Measurements from ENCODE around the gene KIF3A.

KIF3A gene

DNA sequence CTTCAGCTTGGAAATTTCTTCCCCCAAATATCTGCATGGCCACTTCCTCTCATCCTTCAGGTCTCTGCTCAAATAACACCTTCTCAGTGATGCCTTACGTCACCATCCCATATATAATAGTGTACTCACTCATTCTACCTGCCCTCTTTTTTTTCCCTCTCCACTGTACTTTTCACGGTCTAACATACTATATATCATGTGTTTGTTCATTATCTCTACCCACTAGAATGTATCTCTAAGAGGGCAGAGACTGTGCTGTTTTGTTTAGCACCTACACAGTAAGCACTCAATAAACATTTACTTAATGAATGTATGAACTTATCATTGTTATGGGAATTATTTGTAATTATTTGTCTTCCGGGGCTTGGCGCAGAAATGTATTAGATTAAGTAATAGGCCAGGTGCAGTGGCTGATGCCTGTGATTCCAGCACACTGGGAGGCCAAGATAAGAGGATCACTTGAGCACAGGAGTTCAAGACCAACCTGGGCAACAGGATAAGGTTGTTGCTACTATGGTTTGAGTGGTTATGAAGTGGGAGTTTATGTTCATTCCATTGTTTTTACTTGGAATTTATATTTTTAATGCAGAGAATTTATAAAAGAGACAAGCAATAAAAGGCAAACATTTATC, 85.4 kb downstream of the KIF3A start:
- Histone ChIP-seq H3K36me3 (ENCODE audit: control insufficient read depth in 4 of 4, insufficient read depth in 4 of 4, low read length in 3 of 4) (no peaks in the 10 kb centered on the region), H3K27me3 (replicated peaks in 2 of 5; ENCODE audit: control insufficient read depth in 4 of 5, insufficient read depth in 5 of 5, low read length in 4 of 5) (peaks cover 3 to 37% (median 12%) of the 10 kb centered on the region in 5 experiments), H3K4me3 (ENCODE audit: control insufficient read depth in 1 of 7, extremely low read depth in 1 of 7, insufficient read depth in 4 of 7, low read depth in 2 of 7, low read length in 6 of 7) (no peak overlapping the region), H3K4me1 (ENCODE audit: control extremely low read depth in 1 of 4, control insufficient read depth in 4 of 4, insufficient read depth in 4 of 4, low read length in 3 of 4) (peaks cover 0 to 15% (median 14%) of the 10 kb centered on the region in 4 experiments), H3K27ac (ENCODE audit: insufficient read depth in 1 of 2, low read depth in 1 of 2, low read length in 2 of 2, poor library complexity in 1 of 2, severe bottlenecking in 2 of 2) (no peak overlapping the region), H3K9me3 (ENCODE audit: control extremely low read depth in 1 of 5, control insufficient read depth in 4 of 5, insufficient read depth in 2 of 5, low read depth in 1 of 5, low read length in 4 of 5) (peaks cover 0 to 21% (median 7%) of the 10 kb centered on the region in 5 experiments)
- POLR2A ChIA-PET = no interaction called here
- CTCF ChIA-PET = no interaction called here
- 100% methylated on average over 4 of the region's 4 CpGs for WGBS (ENCODE audit: insufficient coverage)
- DNase-seq = peak in 2 of 3 donors; percentile 38 to 58

DNA sequence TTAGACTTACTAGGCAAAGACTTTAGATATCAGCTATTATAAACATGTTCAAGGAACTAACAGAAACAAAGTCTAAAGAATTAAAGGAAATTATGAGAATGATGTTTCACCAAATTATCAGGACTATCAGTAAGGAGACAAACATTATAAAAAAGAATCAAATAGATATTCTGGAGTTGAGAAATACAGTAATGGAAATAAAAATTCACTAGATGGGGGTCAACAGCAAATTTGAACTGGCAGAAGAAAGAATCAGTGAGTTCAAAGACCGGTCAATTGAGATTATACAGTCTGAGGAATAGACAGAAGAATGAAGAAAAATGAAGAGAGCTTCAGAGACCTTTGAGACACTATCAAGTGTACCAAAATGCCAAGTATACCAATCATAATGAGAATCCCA, 89.0 kb downstream of the KIF3A start:
- CTCF ChIA-PET = interaction anchor here (1.2 to 1.4 kb wide), 2 partner anchors 8 to 13 kb away, joined by 3 to 4 read pairs; no protein-coding TSS in a partner anchor
- Histone ChIP-seq H3K27ac (ENCODE audit: insufficient read depth in 1 of 2, low read depth in 1 of 2, low read length in 2 of 2, poor library complexity in 1 of 2, severe bottlenecking in 2 of 2) (no peak overlapping the region), H3K27me3 (replicated peaks in 2 of 5; ENCODE audit: control insufficient read depth in 4 of 5, insufficient read depth in 5 of 5, low read length in 4 of 5) (peaks cover 0 to 5% (median 0%) of the 10 kb centered on the region in 5 experiments), H3K9me3 (ENCODE audit: control extremely low read depth in 1 of 5, control insufficient read depth in 4 of 5, insufficient read depth in 2 of 5, low read depth in 1 of 5, low read length in 4 of 5) (peaks cover 0 to 21% (median 7%) of the 10 kb centered on the region in 5 experiments), H3K4me3 (ENCODE audit: control insufficient read depth in 1 of 7, extremely low read depth in 1 of 7, insufficient read depth in 4 of 7, low read depth in 2 of 7, low read length in 6 of 7) (no peak overlapping the region), H3K4me1 (ENCODE audit: control extremely low read depth in 1 of 4, control insufficient read depth in 4 of 4, insufficient read depth in 4 of 4, low read length in 3 of 4) (no peaks in the 10 kb centered on the region), H3K36me3 (ENCODE audit: control insufficient read depth in 4 of 4, insufficient read depth in 4 of 4, low read length in 3 of 4) (peaks cover 0 to 1% (median 0%) of the 10 kb centered on the region in 4 experiments)
- POLR2A ChIA-PET = no interaction called here
- DNase-seq = no peak
- WGBS (ENCODE audit: insufficient coverage) = no CpG with 5 or more reads among the region's 1 CpG

DNA sequence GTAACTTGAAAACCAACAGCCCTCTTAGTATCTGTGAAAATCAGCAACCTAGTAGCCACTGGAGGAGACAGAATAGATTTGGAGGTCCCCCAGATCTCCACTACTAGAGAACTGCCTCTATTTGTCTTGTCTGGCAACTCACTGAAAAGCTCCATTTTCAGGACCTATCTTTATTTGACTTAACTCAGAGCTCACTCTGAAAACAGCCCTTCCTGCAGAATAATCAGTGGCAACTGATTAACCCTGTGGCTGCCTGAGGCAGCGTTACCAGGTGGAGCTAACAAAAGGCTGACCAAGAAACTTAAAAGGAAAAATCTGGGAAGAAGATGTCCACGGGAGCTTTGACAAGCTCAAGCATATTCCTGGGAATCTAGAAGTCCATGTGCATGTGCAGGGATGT, 89.9 kb downstream of the KIF3A start:
- H3K4me1 ChIP-seq (ENCODE audit: control extremely low read depth in 1 of 4, control insufficient read depth in 4 of 4, insufficient read depth in 4 of 4, low read length in 3 of 4) = no peaks in the 10 kb centered on the region
- 87% methylated on average over 2 of the region's 2 CpGs for WGBS (ENCODE audit: insufficient coverage)
- CTCF ChIA-PET = interaction anchor here (0.6 to 1.4 kb wide), 3 partner anchors 9 to 1734 kb away, joined by 3 to 4 read pairs (median 3); no protein-coding TSS in a partner anchor
- H3K9me3 ChIP-seq (ENCODE audit: control extremely low read depth in 1 of 5, control insufficient read depth in 4 of 5, insufficient read depth in 2 of 5, low read depth in 1 of 5, low read length in 4 of 5) = peaks cover 0 to 21% (median 7%) of the 10 kb centered on the region in 5 experiments
- POLR2A ChIA-PET = interaction anchor here (0.6 kb wide), 1 partner anchor 10 kb away, joined by 3 read pairs; the partner anchor contains the start of gene IL13
- no peak overlapping the region for H3K4me3 ChIP-seq (ENCODE audit: control insufficient read depth in 1 of 7, extremely low read depth in 1 of 7, insufficient read depth in 4 of 7, low read depth in 2 of 7, low read length in 6 of 7)
- H3K27ac ChIP-seq (ENCODE audit: insufficient read depth in 1 of 2, low read depth in 1 of 2, low read length in 2 of 2, poor library complexity in 1 of 2, severe bottlenecking in 2 of 2) = no peak overlapping the region
- DNase-seq = no peak
- H3K27me3 ChIP-seq (replicated peaks in 2 of 5; ENCODE audit: control insufficient read depth in 4 of 5, insufficient read depth in 5 of 5, low read length in 4 of 5) = peaks cover 0 to 1% (median 0%) of the 10 kb centered on the region in 5 experiments
- H3K36me3 ChIP-seq (ENCODE audit: control insufficient read depth in 4 of 4, insufficient read depth in 4 of 4, low read length in 3 of 4) = peaks cover 5 to 8% (median 7%) of the 10 kb centered on the region in 4 experiments

DNA sequence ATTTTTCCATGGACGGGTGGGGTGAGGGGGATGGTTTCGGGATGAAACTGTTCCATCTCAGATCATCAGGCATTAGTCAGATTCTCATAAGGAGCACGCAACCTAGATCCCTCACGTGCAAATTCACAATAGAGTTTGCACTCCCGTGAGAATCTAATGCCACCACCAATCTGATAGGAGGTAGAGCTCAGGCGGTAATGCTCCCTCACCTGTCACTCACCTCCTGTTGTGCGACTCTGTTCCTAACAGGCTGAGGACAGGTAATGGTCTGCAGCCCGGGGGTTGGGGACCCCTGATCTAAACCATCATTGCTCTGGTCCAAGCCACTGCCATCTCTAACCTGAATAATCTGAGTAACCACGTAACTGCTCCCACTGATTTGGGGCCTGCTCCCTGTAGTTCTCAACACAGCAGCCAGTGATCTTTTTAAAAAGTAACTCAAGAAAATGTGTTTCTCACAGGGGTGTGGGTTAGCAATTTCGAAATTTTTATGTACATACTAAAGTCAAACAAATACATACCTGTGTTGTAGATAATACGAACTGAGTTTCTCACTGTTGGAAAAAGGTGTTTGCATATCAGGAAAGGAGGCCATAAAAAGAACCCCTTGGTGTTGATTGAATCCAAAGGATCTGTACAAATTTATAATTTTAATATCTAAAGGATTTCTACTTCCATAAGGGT, 90.6 kb downstream of the KIF3A start:
- no peak for DNase-seq
- no peak overlapping the region for H3K27ac ChIP-seq (ENCODE audit: insufficient read depth in 1 of 2, low read depth in 1 of 2, low read length in 2 of 2, poor library complexity in 1 of 2, severe bottlenecking in 2 of 2)
- peaks cover 0 to 2% (median 0%) of the 10 kb centered on the region in 4 experiments for H3K4me1 ChIP-seq (ENCODE audit: control extremely low read depth in 1 of 4, control insufficient read depth in 4 of 4, insufficient read depth in 4 of 4, low read length in 3 of 4)
- H3K4me3 ChIP-seq (ENCODE audit: control insufficient read depth in 1 of 7, extremely low read depth in 1 of 7, insufficient read depth in 4 of 7, low read depth in 2 of 7, low read length in 6 of 7) = no peak overlapping the region
- WGBS (ENCODE audit: insufficient coverage) = 99% methylated on average over 9 of the region's 11 CpGs
- H3K9me3 ChIP-seq (ENCODE audit: control extremely low read depth in 1 of 5, control insufficient read depth in 4 of 5, insufficient read depth in 2 of 5, low read depth in 1 of 5, low read length in 4 of 5) = peaks cover 0 to 21% (median 7%) of the 10 kb centered on the region in 5 experiments
- ChIA-PET POLR2A (no interaction called here), CTCF (interaction anchor here (1.2 kb wide), 1 partner anchor 9 kb away, joined by 3 read pairs; no protein-coding TSS in a partner anchor)
- no peaks in the 10 kb centered on the region for H3K27me3 ChIP-seq (replicated peaks in 2 of 5; ENCODE audit: control insufficient read depth in 4 of 5, insufficient read depth in 5 of 5, low read length in 4 of 5)
- H3K36me3 ChIP-seq (ENCODE audit: control insufficient read depth in 4 of 4, insufficient read depth in 4 of 4, low read length in 3 of 4) = peaks cover 6 to 13% (median 9%) of the 10 kb centered on the region in 4 experiments

DNA sequence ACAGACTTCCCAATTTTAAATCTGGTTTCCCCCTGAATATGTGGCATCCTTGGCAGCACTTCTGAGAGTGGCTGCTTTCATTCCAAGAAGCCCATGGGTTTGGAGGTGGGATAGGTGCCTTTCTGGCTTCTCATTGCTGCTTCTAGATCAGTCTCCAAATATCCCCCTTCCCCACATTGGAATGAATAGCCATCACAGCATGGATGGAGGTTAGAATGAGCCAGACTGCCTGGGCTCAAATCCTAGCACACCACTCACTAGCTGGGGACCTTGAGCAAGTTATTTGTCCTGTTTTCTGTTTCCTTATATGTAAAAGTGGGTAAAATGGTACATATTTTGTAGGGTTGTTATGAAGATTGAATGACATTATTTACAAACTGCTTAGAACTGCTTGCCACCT, 93.2 kb downstream of the KIF3A start:
- DNase-seq = no peak
- Histone ChIP-seq H3K9me3 (ENCODE audit: control extremely low read depth in 1 of 5, control insufficient read depth in 4 of 5, insufficient read depth in 2 of 5, low read depth in 1 of 5, low read length in 4 of 5) (peaks cover 0 to 20% (median 7%) of the 10 kb centered on the region in 5 experiments), H3K4me3 (ENCODE audit: control insufficient read depth in 1 of 7, extremely low read depth in 1 of 7, insufficient read depth in 4 of 7, low read depth in 2 of 7, low read length in 6 of 7) (no peak overlapping the region), H3K36me3 (ENCODE audit: control insufficient read depth in 4 of 4, insufficient read depth in 4 of 4, low read length in 3 of 4) (peaks cover 14 to 28% (median 20%) of the 10 kb centered on the region in 4 experiments), H3K27ac (ENCODE audit: insufficient read depth in 1 of 2, low read depth in 1 of 2, low read length in 2 of 2, poor library complexity in 1 of 2, severe bottlenecking in 2 of 2) (no peak overlapping the region), H3K4me1 (ENCODE audit: control extremely low read depth in 1 of 4, control insufficient read depth in 4 of 4, insufficient read depth in 4 of 4, low read length in 3 of 4) (peaks cover 0 to 21% (median 6%) of the 10 kb centered on the region in 4 experiments), H3K27me3 (replicated peaks in 2 of 5; ENCODE audit: control insufficient read depth in 4 of 5, insufficient read depth in 5 of 5, low read length in 4 of 5) (no peaks in the 10 kb centered on the region)
- CTCF ChIA-PET = interaction anchor here (1.3 to 1.7 kb wide), 2 partner anchors 9 to 12 kb away, joined by 3 to 6 read pairs; no protein-coding TSS in a partner anchor
- POLR2A ChIA-PET = no interaction called here

All from common myeloid progenitor, CD34-positive (primary cell).